Lower lobe of right lung (tissue), 2 donors: Measurements from ENCODE around the gene BEND5. TPM values are rescaled to one million over a fixed set of nuclear protein-coding genes. Genes with fewer than 3 reads are reported as not detected.

ENCODE experiments used
- ATAC-seq, 2 donors: fragments of 200-7000 bp; cut with Tn5 transposase; one replicate each; pipeline ENCODE4 v1.9.1; 2020 to 2022; ENCODE audit warnings: mild to moderate bottlenecking in 2 of 2, moderate library complexity in 2 of 2
- DNase-seq: peaks from one replicate; pipeline ENCODE4 v3.0.0-alpha.2; 2020
- H3K27ac ChIP-seq: fragments of 200-600 bp; one replicate; pipeline ENCODE4 v1.8.0; 2022
- H3K27me3 ChIP-seq: fragments of 200-600 bp; one replicate; pipeline ENCODE4 v1.8.0; 2022; ENCODE audit warnings: low read depth
- H3K36me3 ChIP-seq: fragments of 200-600 bp; one replicate; pipeline ENCODE4 v1.8.0; 2022; ENCODE audit warnings: mild to moderate bottlenecking
- H3K4me1 ChIP-seq: fragments of 200-600 bp; one replicate; pipeline ENCODE4 v1.8.0; 2022
- H3K4me3 ChIP-seq: fragments of 200-600 bp; one replicate; pipeline ENCODE4 v1.8.0; 2022; ENCODE audit warnings: mild to moderate bottlenecking
- H3K9me3 ChIP-seq: fragments of 200-600 bp; one replicate; pipeline ENCODE4 v1.8.0; 2022
- intact Hi-C: fragments of 100-400 bp; cut with DNase I; formaldehyde crosslinking; loops from one replicate; pipeline ENCODE4 v1.11.0; 2022
- total RNA-seq: library from RNA; stranded (reverse); fragmentation: NEBNext Ultra II Directional; extraction: Animal tissue kit (Norgen Biotek cat#: 25700); gene quantifications from one replicate; pipeline ENCODE4 v1.2.1, GENCODE V29; 2021
- TF ChIP-seq, protein P1 (sequence below): fragments of 200-600 bp; IDR thresholded peaks from one replicate; pipeline ENCODE4 v1.8.0; 2022; ENCODE audit warnings: antibody characterized with exemption, mild to moderate bottlenecking
- donor health status: DM: no; HTN: yes; CAD: no; lungs with severe emphysema.

BEND5 gene
- total RNA-seq, 1 donor from 2014 or later, result 4.3 TPM

DNA sequence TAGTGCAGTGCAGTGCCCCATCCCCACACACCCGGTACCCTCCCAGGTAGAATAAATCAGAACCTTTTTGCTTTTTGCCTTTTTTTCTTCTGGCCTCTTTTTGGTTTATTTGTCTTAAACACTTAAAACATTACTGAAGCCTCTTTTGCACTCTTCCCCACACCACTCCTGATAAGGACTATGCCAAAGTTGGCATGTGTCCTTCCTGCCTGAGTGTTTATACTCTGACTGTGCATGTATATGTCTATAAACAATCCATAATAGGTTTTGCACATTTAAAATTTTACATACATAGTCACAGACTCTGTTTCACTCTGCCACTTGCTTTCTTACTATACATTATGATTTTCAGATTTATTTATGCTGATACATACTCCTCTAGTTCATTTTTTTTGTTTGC lies 59.6 kb downstream of the BEND5 start:
- peak in 1 of 2 donors; percentile 41 for ATAC-seq
- Histone ChIP-seq H3K4me1 (peaks cover 7% of the 10 kb centered on the region), H3K36me3 (no peaks in the 10 kb centered on the region), H3K9me3 (no peaks in the 10 kb centered on the region), H3K4me3 (no peak overlapping the region), H3K27me3 (no peaks in the 10 kb centered on the region), H3K27ac (no peak overlapping the region)
- intact Hi-C loops, result no loop called here
- TF ChIP-seq, protein P1, sequence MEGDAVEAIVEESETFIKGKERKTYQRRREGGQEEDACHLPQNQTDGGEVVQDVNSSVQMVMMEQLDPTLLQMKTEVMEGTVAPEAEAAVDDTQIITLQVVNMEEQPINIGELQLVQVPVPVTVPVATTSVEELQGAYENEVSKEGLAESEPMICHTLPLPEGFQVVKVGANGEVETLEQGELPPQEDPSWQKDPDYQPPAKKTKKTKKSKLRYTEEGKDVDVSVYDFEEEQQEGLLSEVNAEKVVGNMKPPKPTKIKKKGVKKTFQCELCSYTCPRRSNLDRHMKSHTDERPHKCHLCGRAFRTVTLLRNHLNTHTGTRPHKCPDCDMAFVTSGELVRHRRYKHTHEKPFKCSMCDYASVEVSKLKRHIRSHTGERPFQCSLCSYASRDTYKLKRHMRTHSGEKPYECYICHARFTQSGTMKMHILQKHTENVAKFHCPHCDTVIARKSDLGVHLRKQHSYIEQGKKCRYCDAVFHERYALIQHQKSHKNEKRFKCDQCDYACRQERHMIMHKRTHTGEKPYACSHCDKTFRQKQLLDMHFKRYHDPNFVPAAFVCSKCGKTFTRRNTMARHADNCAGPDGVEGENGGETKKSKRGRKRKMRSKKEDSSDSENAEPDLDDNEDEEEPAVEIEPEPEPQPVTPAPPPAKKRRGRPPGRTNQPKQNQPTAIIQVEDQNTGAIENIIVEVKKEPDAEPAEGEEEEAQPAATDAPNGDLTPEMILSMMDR, result no peak
- no peak for DNase-seq

DNA sequence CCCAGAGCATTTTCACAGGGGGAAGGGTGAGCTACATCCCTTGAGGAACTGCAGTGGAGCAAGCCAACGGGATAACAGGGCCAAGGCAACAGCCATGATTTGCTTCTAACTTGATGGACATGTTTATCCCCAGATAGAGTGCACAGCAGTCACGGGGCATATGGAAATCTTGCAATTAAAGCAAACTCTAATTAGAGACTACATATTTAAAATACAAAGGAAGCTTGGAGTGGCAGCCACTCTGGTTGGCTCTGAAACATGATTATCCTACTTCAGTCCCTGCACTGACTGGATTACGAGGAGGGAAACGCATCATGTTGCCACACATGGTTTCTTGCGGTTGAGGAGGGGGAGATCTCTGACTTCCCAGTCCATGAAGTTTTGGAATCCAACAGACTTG lies 60.8 kb downstream of the BEND5 start:
- H3K36me3 ChIP-seq, result no peaks in the 10 kb centered on the region
- H3K27ac ChIP-seq, result no peak overlapping the region
- DNase-seq (no peak), ATAC-seq (no peak)
- peaks cover 7% of the 10 kb centered on the region for H3K4me1 ChIP-seq
- no peaks in the 10 kb centered on the region for H3K27me3 ChIP-seq
- intact Hi-C loops, result no loop called here
- TF ChIP-seq, protein P1, result no peak
- no peak overlapping the region for H3K4me3 ChIP-seq
- no peaks in the 10 kb centered on the region for H3K9me3 ChIP-seq

GRCh38 chr1:48710915-48711314 lies 65.8 kb downstream of the BEND5 start:
- TF ChIP-seq, protein P1, result no peak
- no peaks in the 10 kb centered on the region for H3K27me3 ChIP-seq
- DNase-seq (no peak), ATAC-seq (no peak)
- no peak overlapping the region for H3K27ac ChIP-seq
- no peak overlapping the region for H3K4me3 ChIP-seq
- H3K4me1 ChIP-seq, result no peaks in the 10 kb centered on the region
- intact Hi-C loops, result no loop called here
- no peaks in the 10 kb centered on the region for H3K36me3 ChIP-seq
- no peaks in the 10 kb centered on the region for H3K9me3 ChIP-seq

- no peak overlapping the region for H3K4me3 ChIP-seq
- ATAC-seq (no peak), DNase-seq (no peak)
- intact Hi-C loops, result no loop called here
- no peak overlapping the region for H3K27ac ChIP-seq
- no peaks in the 10 kb centered on the region for H3K9me3 ChIP-seq
- H3K27me3 ChIP-seq, result no peaks in the 10 kb centered on the region
- H3K36me3 ChIP-seq, result no peaks in the 10 kb centered on the region
- no peaks in the 10 kb centered on the region for H3K4me1 ChIP-seq
- TF ChIP-seq, protein P1, result no peak
These were observed 66.4 kb downstream of the BEND5 start for GRCh38 chr1:48710318-48710717.

DNA sequence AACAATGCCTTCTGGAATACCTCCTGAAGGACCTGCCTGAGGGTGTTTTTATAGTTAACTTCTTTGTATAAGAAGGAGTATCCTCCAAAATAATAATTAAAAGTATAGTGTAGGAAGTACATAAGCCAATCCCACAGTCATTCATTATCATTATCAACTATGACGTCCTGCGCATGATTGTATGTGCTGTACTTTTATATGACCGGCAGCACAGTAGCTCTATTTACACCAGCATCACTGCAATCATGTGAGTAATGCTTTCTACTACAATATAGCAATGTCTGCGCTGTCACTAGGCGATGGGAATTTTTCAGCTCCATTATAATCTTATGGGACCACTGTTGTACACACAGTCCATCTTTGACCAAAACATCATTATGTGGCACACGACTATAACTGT lies 72.0 kb downstream of the BEND5 start:
- Histone ChIP-seq H3K36me3 (no peaks in the 10 kb centered on the region), H3K4me3 (no peak overlapping the region), H3K4me1 (no peaks in the 10 kb centered on the region), H3K27me3 (peaks cover 3% of the 10 kb centered on the region), H3K27ac (no peak overlapping the region), H3K9me3 (no peaks in the 10 kb centered on the region)
- TF ChIP-seq, protein P1, result no peak
- ATAC-seq, result no peak
- no peak for DNase-seq
- intact Hi-C loops, result no loop called here

GRCh38 chr1:48701445-48701844 lies 75.2 kb downstream of the BEND5 start:
- Histone ChIP-seq H3K36me3 (no peaks in the 10 kb centered on the region), H3K27ac (no peak overlapping the region), H3K27me3 (peaks cover 3% of the 10 kb centered on the region), H3K4me3 (no peak overlapping the region), H3K9me3 (no peaks in the 10 kb centered on the region), H3K4me1 (no peaks in the 10 kb centered on the region)
- intact Hi-C loops, result no loop called here
- DNase-seq (no peak), ATAC-seq (no peak)
- TF ChIP-seq, protein P1, result no peak
